ENCODE data around the gene SLC24A3.

The SLC24A3 gene

GRCh38 chr20:19520261-19520660, 307.8 kb downstream of the SLC24A3 start:
- DNase-seq = no peak

- DNase-seq = no peak
Measured at GRCh38 chr20:19522071-19522801, 309.8 kb downstream of the SLC24A3 start.

GRCh38 chr20:19522836-19523590, 310.6 kb downstream of the SLC24A3 start:
- no peak for DNase-seq

- DNase-seq = no peak
Measured at GRCh38 chr20:19524691-19525090, 312.2 kb downstream of the SLC24A3 start.

GRCh38 chr20:19527509-19527908, 315.1 kb downstream of the SLC24A3 start:
- no peak for DNase-seq

GRCh38 chr20:19528286-19529030, 316.0 kb downstream of the SLC24A3 start:
- DNase-seq = no peak

GRCh38 chr20:19530006-19530405, 317.6 kb downstream of the SLC24A3 start:
- DNase-seq = no peak

- no peak for DNase-seq
Measured at GRCh38 chr20:19531446-19531845, 319.0 kb downstream of the SLC24A3 start.

- DNase-seq = no peak
Measured at GRCh38 chr20:19538556-19538955, 326.1 kb downstream of the SLC24A3 start.

GRCh38 chr20:19539191-19539590, 326.7 kb downstream of the SLC24A3 start:
- no peak for DNase-seq

- DNase-seq = no peak
Measured at GRCh38 chr20:19540392-19540791, 327.9 kb downstream of the SLC24A3 start.

GRCh38 chr20:19543101-19543500, 330.7 kb downstream of the SLC24A3 start:
- no peak for DNase-seq

- DNase-seq = no peak
Measured at GRCh38 chr20:19544684-19545083, 332.2 kb downstream of the SLC24A3 start.

GRCh38 chr20:19546648-19547047, 334.2 kb downstream of the SLC24A3 start:
- no peak for DNase-seq

- no peak for DNase-seq
Measured at GRCh38 chr20:19547547-19547946, 335.1 kb downstream of the SLC24A3 start.

GRCh38 chr20:19549896-19550295, 337.5 kb downstream of the SLC24A3 start:
- DNase-seq = no peak

- DNase-seq = peak; percentile 49
Measured at GRCh38 chr20:19552221-19553180, 340.1 kb downstream of the SLC24A3 start.

- no peak for DNase-seq
Measured at GRCh38 chr20:19554666-19555065, 342.2 kb downstream of the SLC24A3 start.

GRCh38 chr20:19555726-19556125, 343.3 kb downstream of the SLC24A3 start:
- no peak for DNase-seq

- DNase-seq = no peak
Measured at GRCh38 chr20:19557291-19557690, 344.8 kb downstream of the SLC24A3 start.

- DNase-seq = no peak
Measured at GRCh38 chr20:19560881-19561480, 348.5 kb downstream of the SLC24A3 start.

- DNase-seq = no peak
Measured at GRCh38 chr20:19562426-19562825, 350.0 kb downstream of the SLC24A3 start.

Measured in NCI-H2227 treated with DMSO at 0.1 percent for 48 hours (cell line).